Suppressor macrophage treated with lipopolysaccharide for 1 hour (primary cell): ENCODE data around the gene ZFYVE28.

Source experiments
- DNase-seq, 3 donors: peaks; one replicate each; pipeline ENCODE4 v3.0.0-alpha.2; 2020 to 2022

The ZFYVE28 gene

GRCh38 chr4:2411786-2412510 lies 6.5 kb downstream of the ZFYVE28 start:
- DNase-seq, result peak; percentile 43 to 60 (median 51)

- peak; percentile 24 to 49 (median 39) for DNase-seq
Observed at GRCh38 chr4:2409381-2409783, 9.1 kb downstream of the ZFYVE28 start.

GRCh38 chr4:2408976-2409375 lies 9.5 kb downstream of the ZFYVE28 start:
- no peak for DNase-seq

DNA sequence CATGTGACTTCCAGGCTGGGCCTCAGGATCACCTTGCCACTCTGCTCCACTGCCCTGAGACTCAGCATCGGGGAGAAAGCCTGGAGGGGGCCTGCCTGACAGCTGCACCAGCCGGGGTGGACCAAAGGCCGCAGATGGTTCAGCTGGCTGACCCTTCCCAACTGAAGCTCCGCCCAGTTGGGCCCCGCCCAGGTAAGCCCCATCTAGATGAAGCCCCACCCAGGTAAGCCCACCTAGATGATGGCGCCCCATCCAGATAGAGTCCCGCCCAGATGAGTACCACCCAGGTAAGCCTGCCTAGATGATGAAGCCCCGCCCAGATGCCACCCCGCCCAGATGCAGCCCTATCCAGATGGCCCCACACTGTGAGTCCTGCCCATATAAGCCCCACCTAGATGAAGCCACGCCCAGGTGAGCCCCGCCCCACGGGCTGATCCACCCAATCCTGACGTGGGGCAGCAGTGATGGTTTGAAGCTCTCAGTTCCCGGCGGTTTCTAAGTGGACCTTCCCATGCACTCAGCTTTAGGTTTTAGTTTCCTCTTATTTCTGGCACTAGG lies 10.0 kb downstream of the ZFYVE28 start:
- no peak for DNase-seq

DNA sequence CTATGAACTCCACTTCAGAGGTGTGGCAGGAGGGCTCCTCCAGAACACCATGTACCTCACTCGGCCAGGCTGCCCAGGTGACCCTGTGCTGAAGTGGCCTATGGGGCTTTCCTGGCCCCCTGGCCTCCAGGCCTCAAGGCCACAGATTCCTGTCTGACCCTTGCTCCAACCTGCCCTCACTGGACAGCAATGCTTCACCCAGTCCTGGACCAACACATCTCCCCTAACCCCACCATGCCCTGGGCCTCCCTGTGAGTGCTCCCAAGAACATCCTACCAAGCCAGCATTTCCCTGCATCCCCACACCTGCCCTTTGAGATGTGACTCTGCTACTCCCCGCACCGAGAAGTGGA lies 10.5 kb downstream of the ZFYVE28 start:
- DNase-seq, result no peak

DNA sequence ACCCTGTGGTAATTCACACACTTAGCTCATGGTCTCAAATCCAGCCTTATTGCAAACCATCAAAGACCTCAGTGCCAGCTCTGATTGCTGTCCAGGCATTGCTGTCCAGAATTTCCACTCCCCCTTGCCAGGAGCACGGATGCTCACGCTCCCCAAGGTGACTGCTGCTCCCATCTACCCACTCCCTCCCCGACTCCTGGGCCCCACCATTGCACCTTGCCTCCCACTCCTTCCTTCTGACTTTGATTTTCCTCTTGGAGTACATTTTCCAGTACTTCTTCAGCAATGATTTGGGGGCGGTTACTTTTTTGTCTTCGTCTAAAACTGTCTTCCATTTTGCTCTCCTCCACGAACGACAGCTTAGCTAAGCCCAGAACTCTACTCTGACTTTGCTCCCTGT lies 11.5 kb downstream of the ZFYVE28 start:
- no peak for DNase-seq

GRCh38 chr4:2406406-2406805 lies 12.0 kb downstream of the ZFYVE28 start:
- DNase-seq, result no peak

DNA sequence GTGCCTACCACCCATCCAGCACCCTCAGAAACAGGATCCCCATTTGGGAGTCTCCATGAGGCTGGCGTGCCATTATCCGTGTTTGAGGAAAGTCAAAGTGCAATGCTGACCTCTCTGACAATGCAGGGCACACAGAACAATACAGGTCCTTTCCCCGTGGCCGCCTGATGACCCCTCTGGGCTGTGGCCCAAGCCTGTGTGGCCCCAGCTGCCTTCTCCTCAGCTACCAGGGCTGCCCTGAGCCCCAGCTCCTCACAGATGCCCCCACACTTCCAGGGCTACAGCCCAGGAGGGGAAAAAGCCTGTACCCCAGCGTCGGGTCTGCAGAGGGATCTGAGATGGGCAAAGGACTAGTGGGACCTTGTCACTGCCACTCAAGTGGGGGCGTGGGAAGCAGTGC lies 15.5 kb downstream of the ZFYVE28 start:
- DNase-seq, result no peak

- peak; percentile 38 to 75 (median 61) for DNase-seq
Observed at GRCh38 chr4:2402048-2402842, 16.2 kb downstream of the ZFYVE28 start.

DNA sequence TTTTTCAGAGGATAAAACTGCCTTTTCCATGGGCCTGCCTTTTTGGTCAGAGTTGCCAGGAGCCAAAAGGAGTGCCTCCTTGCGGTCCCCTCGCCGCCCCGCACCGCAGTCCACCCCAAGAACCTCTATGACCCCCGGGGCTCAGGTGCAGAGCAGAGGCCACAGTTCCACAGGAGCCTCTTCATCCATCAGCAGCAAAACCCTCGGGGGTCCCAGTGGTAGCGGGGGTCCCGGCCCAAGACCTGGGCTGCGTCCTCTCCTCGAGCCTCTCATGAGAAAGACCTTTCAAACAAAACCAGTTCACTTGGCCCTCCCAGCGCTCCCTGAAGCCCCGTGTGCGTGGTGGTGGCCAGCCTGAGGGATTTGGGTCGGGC lies 16.8 kb downstream of the ZFYVE28 start:
- DNase-seq, result no peak

DNA sequence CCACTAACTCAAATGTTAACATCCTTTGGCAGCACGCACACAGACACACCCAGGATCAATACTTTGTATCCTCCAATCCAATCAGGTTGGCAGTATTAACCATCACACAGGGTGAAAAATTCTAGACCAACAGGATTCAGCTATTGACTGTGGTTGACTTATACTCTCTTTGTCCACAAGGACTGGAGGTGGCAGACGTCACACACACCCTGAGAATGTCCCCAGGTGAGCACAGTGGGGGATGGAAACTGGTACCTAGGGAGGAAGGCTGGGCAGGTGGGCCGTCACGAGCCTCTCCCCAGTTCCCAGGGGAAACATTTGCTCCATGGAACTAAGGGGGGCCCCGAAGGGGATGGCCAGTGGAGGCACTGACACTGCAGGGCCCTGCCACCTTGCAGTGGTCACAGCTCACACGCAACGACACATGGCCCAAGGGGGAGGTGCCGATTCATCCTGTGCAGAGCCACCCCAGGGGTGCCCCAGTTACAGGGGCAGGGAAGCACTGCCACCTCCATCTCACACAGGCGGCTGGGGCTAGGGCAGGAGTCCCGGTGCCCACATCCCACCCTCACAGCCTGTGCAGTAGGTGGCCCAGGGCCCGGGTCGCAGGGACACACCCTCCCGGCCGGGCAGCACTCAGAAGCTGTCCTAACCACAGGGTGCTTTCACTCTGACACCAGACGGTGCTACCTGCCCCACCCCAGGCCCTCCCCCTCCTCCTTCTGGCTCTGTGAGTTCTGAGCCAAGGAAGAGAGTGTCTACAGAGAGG lies 17.4 kb downstream of the ZFYVE28 start:
- DNase-seq, result no peak

DNA sequence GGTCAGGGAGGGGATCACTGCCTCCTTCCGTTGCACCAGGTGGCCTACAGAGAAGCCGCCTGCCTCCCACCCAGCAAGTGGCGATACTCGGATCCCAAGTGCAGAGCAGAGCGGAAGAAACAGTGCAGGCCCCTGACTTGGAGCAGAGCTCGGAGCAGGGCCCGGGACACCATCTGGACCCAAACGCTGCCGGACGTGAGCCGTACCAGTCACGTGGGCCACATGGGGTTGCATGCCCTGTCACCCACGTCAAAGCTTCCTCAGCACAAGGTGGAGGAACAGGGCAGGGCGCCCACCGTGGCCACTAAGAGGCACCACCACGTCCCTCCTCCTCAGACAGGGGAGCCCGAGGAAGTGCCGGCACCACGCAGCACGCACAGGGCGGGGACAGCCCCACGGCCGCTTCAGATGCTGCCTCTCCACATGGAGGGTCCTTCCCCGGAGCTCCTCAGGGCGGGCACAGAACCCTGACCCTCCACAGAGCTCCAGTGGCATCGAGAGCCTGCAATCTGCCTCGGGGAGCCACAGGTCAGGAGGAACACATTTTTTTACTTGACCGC lies 18.7 kb downstream of the ZFYVE28 start:
- no peak for DNase-seq

DNA sequence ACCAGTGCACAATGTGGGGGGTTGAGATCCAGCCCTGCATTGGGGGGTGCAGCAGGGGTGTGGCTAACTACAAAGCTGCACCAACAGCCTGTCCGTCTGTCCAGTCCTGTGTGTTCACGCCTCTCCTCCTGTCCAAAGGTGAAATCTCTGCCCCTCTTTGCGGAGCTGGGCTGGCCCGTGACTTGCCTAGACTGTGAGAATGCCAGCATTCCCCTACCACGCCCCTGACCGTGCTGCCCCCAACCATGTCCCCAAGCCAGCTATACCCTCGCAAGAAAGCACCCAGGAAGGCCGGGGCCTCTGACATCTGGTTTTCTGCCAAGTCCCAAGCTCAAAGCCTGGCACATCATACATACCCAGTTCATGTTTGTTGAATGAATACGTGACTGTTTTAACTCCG lies 19.2 kb downstream of the ZFYVE28 start:
- DNase-seq, result no peak

GRCh38 chr4:2397596-2398379 lies 20.7 kb downstream of the ZFYVE28 start:
- DNase-seq, result no peak

DNA sequence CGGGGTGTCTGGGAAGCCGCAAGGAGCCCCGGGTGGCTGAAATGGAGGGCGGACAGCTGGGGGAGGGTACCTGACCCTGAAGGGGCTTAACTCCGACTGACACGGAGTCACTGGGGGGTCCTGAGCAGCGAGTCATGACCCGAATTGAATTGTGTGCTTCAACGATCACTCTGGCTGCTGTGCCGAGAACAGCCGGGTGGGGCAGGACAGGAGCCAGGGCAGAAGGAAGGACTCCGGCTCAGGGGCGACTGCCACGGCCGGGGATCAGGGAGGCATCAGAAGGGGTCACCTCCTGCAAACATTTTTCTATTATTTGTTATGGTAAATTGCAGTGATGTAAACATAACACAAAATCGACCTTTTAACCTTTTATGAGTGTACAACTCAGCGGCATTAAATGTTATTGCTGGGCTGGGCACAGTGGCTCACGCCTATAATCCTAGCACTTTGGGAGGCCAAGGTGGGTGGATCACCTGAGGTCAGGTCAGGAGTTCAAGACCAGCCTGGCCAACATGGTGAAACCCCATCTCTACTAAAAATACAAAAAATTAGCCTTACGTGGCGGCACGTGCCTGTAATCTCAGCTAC lies 21.6 kb downstream of the ZFYVE28 start:
- DNase-seq, result no peak

DNA sequence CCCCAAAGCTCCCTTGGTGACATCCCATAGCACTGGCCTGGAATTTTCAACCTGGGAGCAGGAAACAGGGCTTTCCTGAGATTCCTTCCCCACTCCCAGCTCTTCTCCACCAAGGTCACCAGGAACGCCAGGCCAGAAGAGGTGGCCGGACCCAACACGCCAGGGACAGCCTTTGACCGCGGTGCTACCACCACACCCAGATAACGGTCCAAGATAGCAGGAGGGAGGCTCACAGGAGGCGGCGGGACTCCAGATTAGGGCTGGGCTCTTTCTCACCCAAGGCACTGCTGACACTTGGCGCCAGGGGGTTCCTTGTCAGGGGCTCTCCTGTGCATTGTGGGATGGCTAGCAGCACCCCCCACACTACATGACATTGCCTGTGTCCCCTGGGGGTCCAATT lies 22.9 kb downstream of the ZFYVE28 start:
- DNase-seq, result no peak

DNA sequence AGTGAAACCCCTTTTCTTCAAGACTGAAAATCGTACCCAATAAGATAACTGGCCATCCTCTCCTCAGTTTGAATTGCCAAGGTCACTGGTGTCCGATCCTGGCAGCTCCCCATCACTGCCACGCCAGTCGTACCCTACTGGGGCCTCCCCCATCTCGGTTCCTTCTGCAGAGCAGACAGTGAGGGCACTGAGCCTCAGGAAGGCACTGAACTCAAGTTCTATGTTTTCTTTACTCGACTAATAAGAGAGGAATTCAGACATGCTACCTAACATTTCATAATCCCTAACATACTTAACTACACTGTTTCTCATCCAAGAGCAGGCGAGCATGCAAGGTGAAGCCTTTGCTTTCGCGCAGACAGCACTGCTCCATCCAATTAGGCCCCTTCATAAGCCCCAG lies 23.4 kb downstream of the ZFYVE28 start:
- DNase-seq, result no peak

DNA sequence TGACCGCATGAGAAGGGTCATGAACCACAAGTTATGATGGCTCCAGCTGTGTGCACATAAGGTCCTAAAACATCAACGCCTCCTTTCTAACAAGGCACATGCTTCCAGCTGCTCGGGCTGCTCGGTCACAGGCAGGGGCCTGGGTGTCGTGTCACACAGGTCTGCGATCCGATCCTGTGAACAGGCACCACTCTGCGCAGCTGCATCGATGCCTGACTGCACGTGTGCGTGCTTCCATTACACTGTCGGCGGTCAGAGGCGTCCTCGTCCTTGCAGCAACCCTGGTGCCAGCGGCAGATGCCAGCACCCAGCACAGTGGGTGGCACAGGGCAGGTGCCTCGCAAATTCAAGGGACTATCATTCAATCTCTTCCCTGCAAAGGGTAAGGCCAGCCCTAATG lies 23.9 kb downstream of the ZFYVE28 start:
- DNase-seq, result no peak

GRCh38 chr4:2393353-2394270 lies 24.8 kb downstream of the ZFYVE28 start:
- no peak for DNase-seq

DNA sequence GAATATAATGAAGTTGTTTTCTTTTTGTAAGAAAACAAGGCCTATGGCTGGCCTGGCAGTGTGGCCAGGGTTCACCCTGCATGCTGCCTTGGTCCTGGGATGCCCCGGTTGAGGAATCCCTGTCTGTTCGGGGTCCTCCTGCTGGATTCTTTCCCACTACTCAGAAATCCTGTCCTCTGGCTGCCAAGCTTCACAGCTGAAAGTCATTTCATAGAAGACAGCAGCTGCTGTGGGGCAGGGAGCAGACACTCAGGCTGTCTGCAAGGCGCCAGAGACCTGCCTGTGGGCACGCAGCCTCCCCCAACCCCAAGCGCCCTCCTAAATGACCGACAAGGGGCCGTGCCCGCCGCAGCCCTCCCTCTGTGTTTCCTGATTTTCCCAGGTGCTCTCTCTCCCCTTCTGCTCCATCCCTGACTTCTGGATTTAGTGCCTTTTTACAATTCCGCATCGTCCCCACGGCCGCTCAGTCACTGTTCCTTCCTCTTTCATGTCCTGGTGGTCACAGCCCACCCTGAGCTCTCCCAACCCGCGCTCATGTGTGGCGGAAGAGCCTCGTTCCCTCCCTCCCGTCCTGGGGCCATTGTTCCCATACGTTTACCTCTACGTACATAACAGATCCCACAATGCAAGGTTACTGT lies 27.5 kb downstream of the ZFYVE28 start:
- peak in 1 of 3 donors; percentile 25 for DNase-seq
